HG03139 (cell line): ENCODE measurements around the gene ALDOA.
"Not testable (repeated sequence)": the region's sequence is repeated elsewhere in the genome, so short reads cannot be mapped to it uniquely, and the experiment has no call there.

Experiments used
- ATAC-seq: cut with Tn5 transposase; IDR thresholded peaks from one replicate; pipeline ENCODE4 v1.9.1; 2021; ENCODE audit not compliant: unreplicated experiment

ALDOA gene

GRCh38 chr16:30065102-30065942 lies at the start of gene ALDOA:
TSS of gene ALDOA (plus strand) at chr16:30065760. CDS start at chr16:30066898, 1,138 bp downstream.
- ATAC-seq: peak; percentile 76

- no peak for ATAC-seq
These were observed 48.8 kb upstream of the ALDOA start for GRCh38 chr16:30016555-30017276.

- no peak for ATAC-seq
These were observed 48.3 kb upstream of the ALDOA start for GRCh38 chr16:30017277-30017656.

GRCh38 chr16:30017937-30018336 lies 47.6 kb upstream of the ALDOA start:
- ATAC-seq: not testable (repeated sequence)

- ATAC-seq: no peak
These were observed 46.8 kb upstream of the ALDOA start for GRCh38 chr16:30018731-30019158.

- no peak for ATAC-seq
These were observed 42.7 kb upstream of the ALDOA start, which contains the start of gene C16orf92 for GRCh38 chr16:30022887-30023286. TSS of gene C16orf92 (plus strand) at chr16:30023198. CDS start at chr16:30023341, 143 bp downstream.

- ATAC-seq: no peak
These were observed 42.0 kb upstream of the ALDOA start for GRCh38 chr16:30023586-30023985.

GRCh38 chr16:30024451-30024850 lies 41.1 kb upstream of the ALDOA start:
- no peak for ATAC-seq

- ATAC-seq: no peak
These were observed 40.4 kb upstream of the ALDOA start for GRCh38 chr16:30025156-30025555.

- no peak for ATAC-seq
These were observed 40.0 kb upstream of the ALDOA start for GRCh38 chr16:30025574-30025973.

GRCh38 chr16:30026449-30026848 lies 39.1 kb upstream of the ALDOA start:
- ATAC-seq: no peak

GRCh38 chr16:30027588-30028437 lies 37.7 kb upstream of the ALDOA start:
- ATAC-seq: no peak

- no peak for ATAC-seq
These were observed 37.0 kb upstream of the ALDOA start for GRCh38 chr16:30028438-30029076.

- no peak for ATAC-seq
These were observed 35.4 kb upstream of the ALDOA start for GRCh38 chr16:30030011-30030685.

GRCh38 chr16:30030841-30031413 lies 34.6 kb upstream of the ALDOA start, which contains the start of gene TLCD3B:
TSS of gene TLCD3B (minus strand) at chr16:30031271. CDS start at chr16:30030527, 744 bp downstream.
- no peak for ATAC-seq

GRCh38 chr16:30031477-30031918 lies 34.1 kb upstream of the ALDOA start:
- ATAC-seq: no peak

- ATAC-seq: no peak
These were observed 33.3 kb upstream of the ALDOA start for GRCh38 chr16:30032083-30032819.

GRCh38 chr16:30033270-30033669 lies 32.3 kb upstream of the ALDOA start:
- no peak for ATAC-seq

- ATAC-seq: no peak
These were observed 25.3 kb upstream of the ALDOA start for GRCh38 chr16:30040221-30040620.
